Measurements from ENCODE around the gene KLF16.

- no peak for TF ChIP-seq ZC3H10 (CRISPR knock-in tag; IDR thresholded peaks at IDR 0.05)
- TF ChIP-seq ZNF8 (CRISPR knock-in tag; IDR thresholded peaks at IDR 0.05) = no peak
- TF ChIP-seq CREB5 (CRISPR knock-in tag; IDR thresholded peaks at IDR 0.05; ENCODE audit: low read depth) = no peak
- TF ChIP-seq ZFP30 (CRISPR knock-in tag; IDR thresholded peaks at IDR 0.05) = no peak
- TF ChIP-seq RARB (CRISPR knock-in tag; IDR thresholded peaks at IDR 0.05) = no peak
Observed at GRCh38 chr19:1811472-1811894, 51.9 kb downstream of the KLF16 start.
